GM10266 (cell line): ENCODE data around the gene KIF5A.

Experiments
- DNase-seq: peaks from one replicate; pipeline ENCODE4 v3.0.0; 2012; ENCODE audit errors: extremely low spot score
- CTCF ChIP-seq: IDR thresholded peaks from 2 replicates; pipeline ENCODE4 v1.5.1; 2012; ENCODE audit warnings: mild to moderate bottlenecking, low read depth; ENCODE audit not compliant: control insufficient read depth, insufficient read depth; ENCODE audit errors: missing control alignments

KIF5A gene

GRCh38 chr12:57518920-57519795, 30.7 kb upstream of the KIF5A start:
- no peak for DNase-seq
- no peak for TF ChIP-seq CTCF

GRCh38 chr12:57519796-57520052, 30.1 kb upstream of the KIF5A start:
- TF ChIP-seq CTCF = no peak
- DNase-seq = no peak

GRCh38 chr12:57520053-57520818, 29.6 kb upstream of the KIF5A start, which contains the start of gene DDIT3:
TSS of gene DDIT3 (minus strand) at chr12:57520514. CDS start at chr12:57517406, 3,108 bp downstream.
- no peak for TF ChIP-seq CTCF

GRCh38 chr12:57521525-57522010, 28.3 kb upstream of the KIF5A start:
- TF ChIP-seq CTCF = no peak
- DNase-seq = no peak

More at GRCh38 chr12:57520053-57520818, 29.6 kb upstream of the KIF5A start, which contains the start of gene DDIT3:
- DNase-seq = peak; percentile 97

GRCh38 chr12:57522011-57522886, 27.6 kb upstream of the KIF5A start, which contains the start of gene MBD6:
TSS of gene MBD6 (plus strand) at chr12:57522824. CDS start at chr12:57524304, 1,480 bp downstream.
- TF ChIP-seq CTCF = peak; percentile 12
- peak; percentile 99 for DNase-seq

GRCh38 chr12:57522887-57523705, 26.7 kb upstream of the KIF5A start:
- no peak for TF ChIP-seq CTCF
- DNase-seq = no peak
